Cardiac muscle cell (in vitro differentiated cells and primary cell): ENCODE data around the gene CSNK1A1. TPM values are rescaled to one million over a fixed set of nuclear protein-coding genes. Genes with fewer than 3 reads are reported as not detected.

Experiments
- DNase-seq, 2 donors: peaks; one replicate each; pipeline versions ENCODE4 v3.0.0 to v3.0.0-alpha.2; 2010 to 2017; ENCODE audit warnings: low read depth in 1 of 2, low spot score in 1 of 2
- H3K27ac ChIP-seq: fragments of 200-600 bp; sonication (generic); 2 replicates; pipeline ENCODE4 v1.5.1; 2016
- H3K27me3 ChIP-seq: fragments of 200-600 bp; sonication (generic); 2 replicates; pipeline ENCODE4 v1.6.0; 2016; ENCODE audit warnings: control low read depth
- H3K36me3 ChIP-seq: fragments of 200-600 bp; sonication (generic); 2 replicates; pipeline ENCODE4 v1.5.1; 2016; ENCODE audit warnings: control low read depth
- H3K4me1 ChIP-seq: fragments of 200-600 bp; sonication (generic); 2 replicates; pipeline ENCODE4 v1.8.1; 2017; ENCODE audit warnings: low read depth, mild to moderate bottlenecking, mixed run types
- H3K4me3 ChIP-seq: fragments of 200-600 bp; sonication (generic); 2 replicates; pipeline ENCODE4 v1.5.1; 2016; ENCODE audit warnings: mild to moderate bottlenecking
- H3K9me3 ChIP-seq: fragments of 200-600 bp; sonication (generic); 2 replicates; pipeline ENCODE4 v1.5.1; 2017; ENCODE audit warnings: low read depth, mild to moderate bottlenecking, control low read depth
- CTCF ChIP-seq: IDR thresholded peaks from 2 replicates; pipeline ENCODE4 v1.5.1; 2012; ENCODE audit warnings: low read depth, mild to moderate bottlenecking, low read length
- polyA plus RNA-seq: library from polyadenylated mRNA; unstranded; fragments of >200 nt; fragmentation: Nextera tagmentation; extraction: Ambion mirVana; gene quantifications from 2 replicates; pipeline ENCODE4 v1.2.1, GENCODE V29; 2016
- total RNA-seq: library from RNA; depleted of rRNA; stranded (reverse); fragments of >200 nt; gene quantifications from 2 replicates; pipeline ENCODE4 v1.2.3, GENCODE V29; 2016

Gene CSNK1A1
- total and polyA plus RNA-seq, 2 experiments from 2014 or later = 161 to 286 TPM

- DNase-seq = no peak
- Histone ChIP-seq H3K9me3 (no peaks in the 10 kb centered on the region), H3K27ac (no peak overlapping the region), H3K4me1 (no peaks in the 10 kb centered on the region), H3K27me3 (no peaks in the 10 kb centered on the region), H3K36me3 (no peaks in the 10 kb centered on the region), H3K4me3 (no peak overlapping the region)
- no peak for TF ChIP-seq CTCF
Observed at GRCh38 chr5:149478761-149479160, 72.5 kb downstream of the CSNK1A1 start.

GRCh38 chr5:149475777-149476176 lies 75.5 kb downstream of the CSNK1A1 start:
- peaks cover 4% of the 10 kb centered on the region for H3K4me1 ChIP-seq
- no peaks in the 10 kb centered on the region for H3K27me3 ChIP-seq
- no peak overlapping the region for H3K4me3 ChIP-seq
- H3K27ac ChIP-seq = no peak overlapping the region
- H3K9me3 ChIP-seq = no peaks in the 10 kb centered on the region
- TF ChIP-seq CTCF = no peak
- DNase-seq = no peak
- no peaks in the 10 kb centered on the region for H3K36me3 ChIP-seq

GRCh38 chr5:149474198-149474597 lies 77.0 kb downstream of the CSNK1A1 start:
- DNase-seq = no peak
- no peak overlapping the region for H3K27ac ChIP-seq
- no peak overlapping the region for H3K4me3 ChIP-seq
- no peaks in the 10 kb centered on the region for H3K9me3 ChIP-seq
- H3K4me1 ChIP-seq = peaks cover 4% of the 10 kb centered on the region
- H3K27me3 ChIP-seq = no peaks in the 10 kb centered on the region
- H3K36me3 ChIP-seq = no peaks in the 10 kb centered on the region
- no peak for TF ChIP-seq CTCF

- DNase-seq = no peak
- Histone ChIP-seq H3K9me3 (no peaks in the 10 kb centered on the region), H3K4me1 (peaks cover 4% of the 10 kb centered on the region), H3K27ac (no peak overlapping the region), H3K4me3 (no peak overlapping the region), H3K27me3 (no peaks in the 10 kb centered on the region), H3K36me3 (no peaks in the 10 kb centered on the region)
- no peak for TF ChIP-seq CTCF
Observed at GRCh38 chr5:149473441-149473840, 77.8 kb downstream of the CSNK1A1 start.

GRCh38 chr5:149472399-149472798 lies 78.8 kb downstream of the CSNK1A1 start:
- Histone ChIP-seq H3K27me3 (no peaks in the 10 kb centered on the region), H3K4me3 (no peak overlapping the region), H3K27ac (no peak overlapping the region), H3K9me3 (no peaks in the 10 kb centered on the region), H3K4me1 (peaks cover 4% of the 10 kb centered on the region), H3K36me3 (no peaks in the 10 kb centered on the region)
- TF ChIP-seq CTCF = no peak
- no peak for DNase-seq
